Left lung (tissue), 10 donors: ENCODE results near the gene GLIS1. TPM values are rescaled to one million over a fixed set of nuclear protein-coding genes. Genes with fewer than 3 reads are reported as not detected.

Source experiments
- ATAC-seq: fragments of 200-7000 bp; cut with Tn5 transposase; one replicate; pipeline ENCODE4 v1.9.1; 2020; ENCODE audit warnings: moderate library complexity
- DNase-seq, 4 donors: peaks; one replicate each; pipeline ENCODE4 v3.0.0-alpha.2; 2013 to 2020
- H3K27ac ChIP-seq, 2 donors: fragments of 200-600 bp; sonication (generic) in 1 of 2; one replicate each; pipeline versions ENCODE4 v1.5.0 to v1.8.0; 2020 to 2021
- H3K27me3 ChIP-seq, 2 donors: fragments of 200-600 bp; sonication (generic) in 1 of 2; one replicate each; pipeline versions ENCODE4 v1.5.0 to v1.8.0; 2020 to 2021
- H3K36me3 ChIP-seq, 2 donors: fragments of 200-600 bp; sonication (generic) in 1 of 2; one replicate each; pipeline versions ENCODE4 v1.5.0 to v1.8.0; 2020 to 2021
- H3K4me1 ChIP-seq, 2 donors: fragments of 200-600 bp; one replicate each; pipeline ENCODE4 v1.8.0; 2021
- H3K4me3 ChIP-seq, 2 donors: fragments of 200-600 bp; sonication (generic) in 1 of 2; one replicate each; pipeline versions ENCODE4 v1.5.0 to v1.8.0; 2020 to 2021; ENCODE audit warnings: mild to moderate bottlenecking in 1 of 2
- H3K9me3 ChIP-seq, 2 donors: fragments of 200-600 bp; sonication (generic) in 1 of 2; one replicate each; pipeline versions ENCODE4 v1.5.0 to v1.8.0; 2020 to 2021
- CTCF ChIP-seq, 2 donors: fragments of 200-600 bp; sonication (generic) in 1 of 2; IDR thresholded peaks; one replicate each; pipeline versions ENCODE4 v1.5.0 to v1.8.0; 2021; ENCODE audit warnings: antibody characterized with exemption in 2 of 2
- intact Hi-C, 2 donors: fragments of 100-400 bp; cut with DNase I; formaldehyde crosslinking; loops; one replicate each; pipeline versions ENCODE4 v1.11.2 to v1.14.2; 2022
- polyA plus RNA-seq, 6 donors: library from polyadenylated mRNA; unstranded; fragments of 120-200 nt; gene quantifications; one replicate each; pipeline ENCODE4 v1.2.1, GENCODE V29; 2013; ENCODE audit not compliant: insufficient read length in 6 of 6
- total RNA-seq, 2 donors: library from RNA; stranded (reverse); fragmentation: NEBNext Ultra II Directional; extraction: Animal tissue kit (Norgen Biotek cat#: 25700); gene quantifications; one replicate each; pipeline ENCODE4 v1.2.1, GENCODE V29; 2021
- donor health status: DM: no; HTN: yes; CAD: no.
- donor health status: DM: no; HTN: no; CAD: no.

Gene GLIS1
- total and polyA plus RNA-seq, 8 donors = 0.06 to 0.16 (median 0.12) TPM; not detected in 4

GRCh38 chr1:53617851-53618499, 121.0 kb downstream of the GLIS1 start:
- intact Hi-C loops = no loop called here
- Histone ChIP-seq H3K36me3 (no peaks in the 10 kb centered on the region), H3K27me3 (peaks cover 0 to 6% of the 10 kb centered on the region in 2 donors), H3K9me3 (no peaks in the 10 kb centered on the region), H3K27ac (no peak overlapping the region), H3K4me1 (no peaks in the 10 kb centered on the region), H3K4me3 (no peak overlapping the region)
- no peak for TF ChIP-seq CTCF (IDR thresholded peaks at IDR 0.05)
- no peak for ATAC-seq
- peak in 1 of 4 donors; percentile 11 for DNase-seq

DNA sequence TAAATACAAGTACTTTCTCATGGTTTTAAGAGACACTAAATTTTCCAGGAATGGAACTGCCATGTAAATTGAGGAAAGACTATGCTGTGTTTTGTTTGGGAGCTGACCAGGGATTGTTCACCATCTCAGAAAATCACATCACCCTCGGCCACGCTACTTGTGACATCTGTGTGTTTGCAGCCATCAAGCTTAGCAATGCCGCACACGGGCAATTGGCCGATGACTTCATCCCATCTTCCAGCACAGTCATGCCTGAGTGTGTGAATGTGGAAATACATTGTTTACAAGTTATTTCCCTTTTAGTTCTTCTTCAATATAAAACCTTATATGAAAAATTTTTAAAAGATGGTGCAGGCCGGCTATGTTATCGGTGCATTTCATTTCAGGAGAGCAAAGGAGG, 121.6 kb downstream of the GLIS1 start:
- no peak overlapping the region for H3K4me3 ChIP-seq
- DNase-seq (peak in 1 of 4 donors; percentile 18), ATAC-seq (no peak)
- no peaks in the 10 kb centered on the region for H3K9me3 ChIP-seq
- peaks cover 0 to 6% of the 10 kb centered on the region in 2 donors for H3K27me3 ChIP-seq
- intact Hi-C loops = no loop called here
- H3K36me3 ChIP-seq = no peaks in the 10 kb centered on the region
- H3K27ac ChIP-seq = no peak overlapping the region
- TF ChIP-seq CTCF (IDR thresholded peaks at IDR 0.05) = no peak
- H3K4me1 ChIP-seq = no peaks in the 10 kb centered on the region

DNA sequence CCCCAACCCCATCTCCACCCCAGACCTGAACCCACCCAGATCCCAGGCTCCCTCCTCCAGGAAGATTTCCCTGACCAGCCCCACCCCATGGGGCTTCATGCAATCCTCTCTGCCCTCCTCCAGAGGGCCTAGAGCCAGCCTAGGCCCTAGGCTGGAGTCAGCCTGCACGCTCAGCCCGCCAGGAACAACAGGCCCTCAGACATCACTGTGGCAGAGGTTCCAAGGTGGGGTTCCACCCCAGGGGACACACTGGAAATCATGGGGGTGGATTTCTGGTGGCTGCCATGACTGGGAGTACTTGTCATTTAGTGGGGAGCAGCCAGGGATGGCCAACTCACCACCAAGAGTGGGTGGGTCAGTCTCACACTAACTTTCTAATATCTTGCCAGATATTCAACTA, 122.0 kb downstream of the GLIS1 start:
- H3K9me3 ChIP-seq = no peaks in the 10 kb centered on the region
- H3K27me3 ChIP-seq = peaks cover 0 to 6% of the 10 kb centered on the region in 2 donors
- ATAC-seq = no peak
- no peak for TF ChIP-seq CTCF (IDR thresholded peaks at IDR 0.05)
- intact Hi-C loops = no loop called here
- H3K4me3 ChIP-seq = no peak overlapping the region
- DNase-seq = peak in 1 of 4 donors; percentile 16
- no peaks in the 10 kb centered on the region for H3K36me3 ChIP-seq
- no peaks in the 10 kb centered on the region for H3K4me1 ChIP-seq
- no peak overlapping the region for H3K27ac ChIP-seq

GRCh38 chr1:53616511-53616910, 122.5 kb downstream of the GLIS1 start:
- Histone ChIP-seq H3K4me1 (no peaks in the 10 kb centered on the region), H3K27me3 (peaks cover 0 to 6% of the 10 kb centered on the region in 2 donors), H3K27ac (no peak overlapping the region), H3K36me3 (no peaks in the 10 kb centered on the region), H3K4me3 (no peak overlapping the region), H3K9me3 (peaks cover 0 to under 1% of the 10 kb centered on the region in 2 donors)
- DNase-seq = peak in 1 of 4 donors; percentile 14
- intact Hi-C loops = no loop called here
- no peak for TF ChIP-seq CTCF (IDR thresholded peaks at IDR 0.05)
- no peak for ATAC-seq

GRCh38 chr1:53615101-53615500, 123.9 kb downstream of the GLIS1 start:
- TF ChIP-seq CTCF (IDR thresholded peaks at IDR 0.05) = no peak
- intact Hi-C loops = no loop called here

More at GRCh38 chr1:53615101-53615500, 123.9 kb downstream of the GLIS1 start:
- Histone ChIP-seq H3K27me3 (peaks cover 0 to 6% of the 10 kb centered on the region in 2 donors), H3K4me3 (no peak overlapping the region), H3K27ac (no peak overlapping the region), H3K9me3 (peaks cover 0 to 15% of the 10 kb centered on the region in 2 donors), H3K4me1 (no peaks in the 10 kb centered on the region), H3K36me3 (no peaks in the 10 kb centered on the region)
- ATAC-seq (no peak), DNase-seq (peak in 1 of 4 donors; percentile 19)
